Tibial artery (tissue), 4 donors: ENCODE measurements around the gene CRACDL.

ENCODE experiments used
- DNase-seq, 2 donors: peaks; one replicate each; pipeline ENCODE4 v3.0.0-alpha.2; 2019
- H3K27ac ChIP-seq, 2 donors: fragments of 200-600 bp; sonication (generic) in 1 of 2; 1 replicate in 1 of 2; 2 replicates in 1 of 2; pipeline ENCODE4 v1.5.1; 2018 to 2019; ENCODE audit warnings: mild to moderate bottlenecking in 1 of 2
- H3K27me3 ChIP-seq, 2 donors: fragments of 200-600 bp; sonication (generic) in 1 of 2; one replicate each; pipeline versions ENCODE4 v1.5.1 to v1.6.0; 2016 to 2019
- H3K36me3 ChIP-seq, 3 donors: fragments of 200-600 bp; sonication (generic) in 2 of 3; one replicate each; pipeline ENCODE4 v1.5.1; 2016 to 2019; ENCODE audit warnings: mild to moderate bottlenecking in 2 of 3
- H3K4me1 ChIP-seq, 4 donors: fragments of 200-600 bp; sonication (generic) in 2 of 4; 1 replicate in 3 of 4; 2 replicates in 1 of 4; pipeline ENCODE4 v1.5.1; 2016 to 2019
- H3K4me3 ChIP-seq, 2 donors: fragments of 200-600 bp; sonication (generic) in 1 of 2; 1 replicate in 1 of 2; 2 replicates in 1 of 2; pipeline ENCODE4 v1.5.1; 2018 to 2019; ENCODE audit warnings: mild to moderate bottlenecking in 2 of 2
- H3K9me3 ChIP-seq, 3 donors: fragments of 200-600 bp; sonication (generic) in 1 of 3; one replicate each; pipeline ENCODE4 v1.5.1; 2016 to 2019
- intact Hi-C: fragments of 100-400 bp; cut with DNase I; formaldehyde crosslinking; loops from one replicate; pipeline ENCODE4 v1.15.0; 2023; ENCODE audit warnings: low total_unique reads
- TF ChIP-seq, protein P1 (sequence below), 2 experiments: fragments of 200-600 bp in 1 of 2; fragments of 450-650 bp in 1 of 2; IDR thresholded peaks; one replicate each; pipeline ENCODE4 v1.5.1; 2017 to 2019; ENCODE audit warnings: antibody characterized with exemption in 2 of 2, mild to moderate bottlenecking in 1 of 2, moderate library complexity in 1 of 2

CRACDL gene

DNA sequence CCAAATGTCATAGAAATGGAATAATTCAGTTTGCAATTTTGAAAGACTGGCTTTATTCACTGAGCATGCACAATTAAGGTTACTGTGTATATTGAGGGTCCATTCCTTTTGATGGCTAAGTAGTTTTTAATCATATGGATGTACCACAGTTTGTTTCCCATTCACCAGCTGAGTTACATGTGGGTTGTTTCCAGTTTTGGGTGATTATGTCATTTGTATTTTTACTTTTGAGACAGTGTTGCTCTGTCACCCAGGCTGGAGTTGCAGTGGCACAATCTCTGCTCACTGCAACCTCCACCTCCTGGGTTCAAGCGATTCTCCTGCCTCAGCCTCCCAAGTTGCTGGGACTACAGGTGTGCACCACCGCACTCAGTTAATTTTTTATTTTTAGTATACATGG is 124.3 kb downstream of the CRACDL start:
- Histone ChIP-seq H3K4me3 (no peak overlapping the region), H3K27ac (no peak overlapping the region), H3K9me3 (no peaks in the 10 kb centered on the region), H3K27me3 (no peaks in the 10 kb centered on the region), H3K4me1 (peaks cover 0 to 30% (median 26%) of the 10 kb centered on the region in 4 donors), H3K36me3 (no peaks in the 10 kb centered on the region)
- intact Hi-C loops: no loop called here
- DNase-seq: no peak
- TF ChIP-seq, protein P1, sequence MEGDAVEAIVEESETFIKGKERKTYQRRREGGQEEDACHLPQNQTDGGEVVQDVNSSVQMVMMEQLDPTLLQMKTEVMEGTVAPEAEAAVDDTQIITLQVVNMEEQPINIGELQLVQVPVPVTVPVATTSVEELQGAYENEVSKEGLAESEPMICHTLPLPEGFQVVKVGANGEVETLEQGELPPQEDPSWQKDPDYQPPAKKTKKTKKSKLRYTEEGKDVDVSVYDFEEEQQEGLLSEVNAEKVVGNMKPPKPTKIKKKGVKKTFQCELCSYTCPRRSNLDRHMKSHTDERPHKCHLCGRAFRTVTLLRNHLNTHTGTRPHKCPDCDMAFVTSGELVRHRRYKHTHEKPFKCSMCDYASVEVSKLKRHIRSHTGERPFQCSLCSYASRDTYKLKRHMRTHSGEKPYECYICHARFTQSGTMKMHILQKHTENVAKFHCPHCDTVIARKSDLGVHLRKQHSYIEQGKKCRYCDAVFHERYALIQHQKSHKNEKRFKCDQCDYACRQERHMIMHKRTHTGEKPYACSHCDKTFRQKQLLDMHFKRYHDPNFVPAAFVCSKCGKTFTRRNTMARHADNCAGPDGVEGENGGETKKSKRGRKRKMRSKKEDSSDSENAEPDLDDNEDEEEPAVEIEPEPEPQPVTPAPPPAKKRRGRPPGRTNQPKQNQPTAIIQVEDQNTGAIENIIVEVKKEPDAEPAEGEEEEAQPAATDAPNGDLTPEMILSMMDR (IDR thresholded peaks at IDR 0.05): no peak

DNA sequence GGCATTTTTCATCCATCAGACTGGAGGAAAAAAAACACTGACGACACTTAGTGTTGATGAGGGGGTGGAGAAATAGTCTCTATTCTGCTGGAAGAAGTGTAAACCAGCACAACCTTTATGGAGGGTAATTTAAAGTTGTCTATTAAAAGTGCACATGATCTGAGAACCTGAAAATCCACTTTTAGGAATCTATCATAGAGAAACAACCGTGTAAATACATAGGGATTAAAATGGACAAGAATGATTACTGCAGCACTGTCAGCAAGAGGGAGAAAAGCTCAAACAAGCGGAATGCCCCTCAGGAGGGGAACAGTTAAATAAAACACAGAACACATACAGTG is 125.5 kb downstream of the CRACDL start:
- TF ChIP-seq, protein P1 (IDR thresholded peaks at IDR 0.05): no peak
- intact Hi-C loops: no loop called here
- Histone ChIP-seq H3K27me3 (no peaks in the 10 kb centered on the region), H3K36me3 (no peaks in the 10 kb centered on the region), H3K4me3 (peak overlapping the region in 1 of 2 donors; percentile 11), H3K9me3 (no peaks in the 10 kb centered on the region), H3K27ac (no peak overlapping the region), H3K4me1 (peaks cover 0 to 43% (median 38%) of the 10 kb centered on the region in 4 donors)
- no peak for DNase-seq

GRCh38 chr2:98809878-98810587 is 126.0 kb downstream of the CRACDL start:
- H3K36me3 ChIP-seq: no peaks in the 10 kb centered on the region
- peak overlapping the region in 1 of 2 donors; percentile 21 for H3K27ac ChIP-seq

DNA sequence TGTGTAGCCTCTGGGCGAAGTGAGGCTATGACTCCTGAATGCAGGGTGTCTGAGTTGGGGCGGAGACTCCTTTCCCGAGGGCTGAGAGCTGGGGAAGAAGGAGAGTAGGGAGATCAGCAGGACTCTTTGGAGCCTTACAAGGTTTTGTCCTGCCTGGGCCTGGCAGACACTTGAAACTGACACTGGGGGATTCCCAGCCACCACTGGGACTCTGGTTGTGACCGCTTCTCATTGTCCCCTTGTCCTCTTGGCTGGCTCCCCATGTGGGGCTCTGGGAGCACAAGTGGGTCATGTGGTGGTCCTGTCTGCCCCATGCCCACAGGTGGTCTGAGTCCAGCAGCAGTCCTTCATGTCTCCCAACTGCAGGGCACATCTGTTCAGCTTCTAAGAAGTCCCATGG is 126.9 kb downstream of the CRACDL start:
- no peaks in the 10 kb centered on the region for H3K9me3 ChIP-seq
- no peaks in the 10 kb centered on the region for H3K27me3 ChIP-seq
- DNase-seq: no peak
- intact Hi-C loops: no loop called here
- no peaks in the 10 kb centered on the region for H3K36me3 ChIP-seq
- peaks cover 0 to 48% (median 44%) of the 10 kb centered on the region in 4 donors for H3K4me1 ChIP-seq
- TF ChIP-seq, protein P1 (IDR thresholded peaks at IDR 0.05): no peak
- H3K4me3 ChIP-seq: no peak overlapping the region
- no peak overlapping the region for H3K27ac ChIP-seq

More at GRCh38 chr2:98809878-98810587, 126.0 kb downstream of the CRACDL start:
- TF ChIP-seq, protein P1 (IDR thresholded peaks at IDR 0.05): no peak
- intact Hi-C loops: no loop called here
- H3K4me1 ChIP-seq: peaks cover 0 to 48% (median 43%) of the 10 kb centered on the region in 4 donors
- no peak for DNase-seq
- H3K4me3 ChIP-seq: peak overlapping the region in 1 of 2 donors; percentile 11
- H3K9me3 ChIP-seq: no peaks in the 10 kb centered on the region
- H3K27me3 ChIP-seq: no peaks in the 10 kb centered on the region

- Histone ChIP-seq H3K4me3 (no peak overlapping the region), H3K4me1 (peaks cover 0 to 52% (median 44%) of the 10 kb centered on the region in 4 donors), H3K36me3 (no peaks in the 10 kb centered on the region), H3K9me3 (no peaks in the 10 kb centered on the region), H3K27me3 (no peaks in the 10 kb centered on the region), H3K27ac (no peak overlapping the region)
- TF ChIP-seq, protein P1 (IDR thresholded peaks at IDR 0.05): no peak
- no peak for DNase-seq
- intact Hi-C loops: no loop called here
Measured at GRCh38 chr2:98808546-98808945, 127.5 kb downstream of the CRACDL start.
